NCI-H1436 treated with DMSO at 0.1 percent for 48 hours (cell line): ENCODE results near the gene ACTN3.
"Not testable (repeated sequence)": the region's sequence is repeated elsewhere in the genome, so short reads cannot be mapped to it uniquely, and the experiment has no call there.

Source experiments
- DNase-seq: peaks from one replicate; lab custom pipeline; 2025; lab: John Stamatoyannopoulos, UW

ACTN3 gene

DNA sequence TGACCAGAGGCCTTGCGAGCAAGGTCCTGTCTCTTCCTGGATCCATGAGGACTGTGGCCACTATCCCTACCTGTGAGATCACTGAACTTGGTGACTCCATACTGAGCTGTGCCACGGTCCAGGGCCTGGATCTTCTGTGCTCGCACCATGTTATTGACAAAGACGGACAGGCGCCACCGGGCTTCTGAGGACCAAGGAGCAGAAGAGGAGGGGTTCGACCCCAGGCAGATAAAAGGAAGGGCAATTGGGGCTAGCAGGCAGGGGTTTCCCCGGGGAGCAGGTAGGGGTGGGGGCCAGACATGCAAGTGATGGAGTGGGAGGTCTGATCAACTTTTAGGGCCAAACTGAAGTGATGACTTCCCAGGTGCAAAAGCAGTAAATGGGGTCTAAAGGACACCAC is 19.5 kb downstream of the ACTN3 start:
- DNase-seq = no peak

DNA sequence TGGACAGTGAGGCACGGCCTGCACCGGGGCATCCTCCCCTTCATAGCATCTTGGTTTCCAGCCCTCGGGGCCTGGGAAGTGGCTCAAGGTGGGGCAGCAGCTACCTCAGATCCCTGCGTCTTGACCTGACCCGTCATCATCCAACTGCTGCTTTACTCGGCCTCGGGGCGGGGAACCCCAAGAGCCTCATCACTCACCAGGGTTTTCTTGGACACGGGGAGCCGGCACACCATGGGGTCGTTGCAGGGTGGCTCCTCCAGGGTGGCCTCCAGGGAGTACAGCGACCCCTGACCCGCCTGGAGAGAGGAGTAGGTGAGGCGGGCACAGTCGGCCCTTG is 21.1 kb downstream of the ACTN3 start:
- no peak for DNase-seq

DNA sequence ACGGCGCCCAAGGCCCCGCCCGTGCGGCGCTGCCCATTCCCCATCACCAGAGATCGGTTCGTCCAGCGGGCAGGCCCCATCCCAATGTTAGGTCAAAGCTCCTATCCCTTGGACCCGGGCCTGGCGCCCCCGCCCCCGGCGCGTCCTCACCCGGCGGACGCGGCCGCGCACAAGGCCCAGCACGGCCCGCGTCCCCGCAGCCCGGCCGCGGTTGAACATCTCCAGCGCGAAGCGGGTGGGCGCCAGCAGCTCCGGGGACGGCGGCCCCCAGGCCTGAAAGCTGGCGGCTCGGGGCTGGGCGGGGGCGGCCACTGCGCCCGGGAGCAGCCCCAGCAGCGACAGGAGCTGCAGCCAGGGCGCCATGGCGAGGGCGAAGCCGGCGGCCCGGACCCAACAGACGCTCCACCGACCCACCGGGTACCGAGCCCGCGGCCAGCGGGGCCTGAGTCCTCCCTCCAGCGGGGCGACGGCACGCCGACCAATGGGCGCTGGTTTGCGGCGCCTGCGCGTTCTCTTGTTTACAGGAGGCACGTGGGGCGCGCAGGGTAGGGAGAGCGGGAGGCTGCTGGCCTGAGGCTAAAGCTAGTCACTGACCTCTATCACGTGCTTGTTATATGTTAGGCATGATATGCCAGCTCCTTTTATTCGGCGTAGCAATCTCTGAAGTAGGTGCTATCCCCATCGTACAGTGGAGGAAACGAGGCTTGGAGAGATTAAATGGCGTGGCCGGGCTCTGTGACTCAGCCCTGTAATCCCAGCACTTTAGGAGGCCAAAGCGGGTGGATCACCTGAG is 21.6 kb downstream of the ACTN3 start, which contains the start of gene CTSF:
Gene CTSF (minus strand): TSS at position 483 of the 793 bp plus-strand sequence. CDS start 120 bp downstream, at position 363.
- no peak for DNase-seq

DNA sequence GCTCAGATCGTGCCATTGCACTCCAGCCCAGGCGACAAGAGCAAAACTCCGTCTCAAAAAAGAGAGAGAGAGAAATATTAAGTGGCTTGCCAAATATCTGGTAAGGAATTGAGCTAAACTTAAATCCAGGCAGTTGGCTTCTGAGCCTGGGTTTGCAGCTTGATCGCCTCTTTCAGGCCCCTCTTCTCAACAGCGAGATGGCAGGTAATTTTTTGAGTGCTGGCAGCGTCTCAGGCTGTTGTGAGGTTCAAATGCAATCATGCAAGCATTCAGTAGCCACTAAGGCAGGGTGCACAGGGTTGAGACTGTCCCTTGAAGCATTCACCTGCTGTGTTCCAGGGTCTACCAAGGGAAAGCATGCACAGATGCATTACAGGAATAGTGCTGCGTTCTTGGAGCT is 22.4 kb downstream of the ACTN3 start:
- no peak for DNase-seq

DNA sequence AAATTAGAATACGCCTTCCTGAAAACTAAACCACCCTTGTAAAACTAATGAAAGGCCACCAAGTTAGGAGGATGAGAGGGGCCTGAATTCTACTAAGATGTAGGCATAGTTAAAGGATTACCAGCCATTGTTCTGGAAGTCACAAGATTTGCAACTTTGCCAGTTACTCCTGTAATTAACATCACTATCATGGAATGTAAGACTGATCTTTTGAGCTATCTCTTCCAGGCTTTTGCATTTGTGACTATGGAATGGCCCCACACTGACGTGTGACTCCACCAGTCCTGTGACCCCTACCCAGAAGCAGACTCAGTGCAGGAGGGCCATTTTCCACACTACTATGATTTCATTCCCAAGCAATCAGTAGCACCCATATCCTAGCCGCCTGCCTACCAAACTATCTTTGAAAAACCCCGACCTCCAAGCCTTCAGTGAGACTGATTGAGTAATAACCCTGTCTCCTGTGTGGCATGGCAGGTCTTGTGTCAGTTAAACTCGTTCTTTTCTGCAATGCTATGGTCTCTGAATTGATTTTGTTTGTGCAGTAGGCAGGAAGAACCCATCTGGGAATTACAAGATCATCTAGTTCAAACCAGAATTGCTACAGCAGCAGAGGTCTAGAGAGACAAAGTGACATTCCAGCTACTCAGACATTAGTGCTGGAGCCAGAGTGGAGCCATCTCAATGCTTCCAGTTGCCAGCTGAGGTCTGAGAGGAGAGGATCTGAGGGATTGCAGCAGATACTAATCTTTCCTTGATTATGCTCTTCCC is 23.6 kb downstream of the ACTN3 start:
- no peak for DNase-seq

DNA sequence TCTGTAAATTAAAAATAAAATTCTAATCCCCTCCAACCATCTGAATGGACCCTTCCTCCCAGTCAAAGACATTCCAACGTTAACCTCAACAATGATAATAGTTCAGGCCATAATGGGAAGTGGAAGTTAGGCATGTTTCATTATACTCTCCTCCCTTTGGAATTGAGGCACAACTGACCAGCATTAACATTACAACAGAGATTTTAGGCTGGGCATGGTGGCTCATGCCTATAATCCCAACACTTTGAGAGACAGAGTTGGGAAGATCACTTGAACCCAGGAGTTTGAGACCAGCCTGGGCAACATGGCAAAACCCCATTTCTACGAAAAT is 24.1 kb downstream of the ACTN3 start:
- no peak for DNase-seq

DNA sequence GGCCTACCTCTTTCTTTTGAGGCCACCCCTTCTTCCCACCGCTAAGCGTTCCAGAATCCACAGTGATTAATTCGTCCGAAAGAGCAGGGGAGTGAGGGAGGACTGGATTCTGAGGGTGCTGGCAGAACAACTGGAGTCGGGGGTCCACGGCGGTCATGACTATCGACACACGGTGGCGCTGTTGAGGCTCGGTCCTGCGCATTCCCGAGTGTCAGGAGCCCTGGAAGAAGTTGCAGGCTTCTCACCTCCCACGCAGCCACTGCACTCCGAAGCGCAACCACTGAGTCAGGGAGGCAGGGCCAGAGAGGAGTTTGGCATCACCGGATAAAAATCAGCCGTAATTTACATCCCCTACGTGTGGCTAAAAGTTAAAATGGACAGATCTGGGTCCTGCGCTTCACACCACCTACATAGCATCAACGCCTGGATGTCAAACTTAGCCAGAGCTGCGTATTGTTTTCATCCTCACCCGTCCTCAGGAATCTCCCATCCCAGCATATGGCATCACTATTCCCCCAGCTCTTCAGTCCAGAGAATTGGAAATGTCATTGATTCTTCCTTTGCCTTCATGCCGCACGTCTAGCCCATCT is 32.4 kb downstream of the ACTN3 start:
- no peak for DNase-seq

DNA sequence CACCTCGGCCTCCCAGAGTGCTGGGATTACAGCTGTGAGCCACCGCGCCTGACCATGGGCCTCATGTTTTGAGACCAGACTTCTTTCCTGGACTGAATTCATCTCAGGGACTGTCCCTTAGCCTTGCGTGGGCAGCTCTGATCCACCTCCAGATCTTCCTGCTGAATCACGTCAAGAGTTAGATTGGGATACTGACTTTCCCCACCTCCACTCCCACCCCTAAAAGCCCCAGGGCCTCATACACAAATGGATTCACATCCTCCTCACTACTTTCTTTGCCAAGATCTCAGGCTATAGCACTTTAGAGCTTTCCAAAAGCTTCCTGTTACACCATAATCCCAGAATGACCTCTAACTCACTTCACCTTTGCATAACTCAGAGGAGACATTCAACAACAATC is 34.1 kb downstream of the ACTN3 start:
- no peak for DNase-seq

DNA sequence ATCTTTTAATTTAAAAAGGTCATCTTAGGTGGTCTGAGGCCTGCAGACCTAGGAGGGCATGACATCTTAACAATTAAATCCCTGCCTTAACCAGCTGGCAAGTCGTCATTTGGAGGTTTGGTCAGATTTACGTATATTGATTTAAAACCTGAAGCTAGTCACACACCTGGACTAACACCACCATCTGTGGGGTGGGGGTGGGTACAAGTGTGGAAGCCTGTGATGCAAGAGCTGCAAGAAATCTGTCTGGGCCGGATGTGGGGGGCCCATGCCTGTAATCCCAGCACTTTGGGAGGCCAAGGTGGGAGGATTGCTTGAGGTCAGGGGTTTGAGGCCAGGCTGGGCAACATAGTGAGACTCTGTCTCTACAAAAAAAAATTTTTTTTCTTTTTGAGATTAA is 34.6 kb downstream of the ACTN3 start:
- no peak for DNase-seq

DNA sequence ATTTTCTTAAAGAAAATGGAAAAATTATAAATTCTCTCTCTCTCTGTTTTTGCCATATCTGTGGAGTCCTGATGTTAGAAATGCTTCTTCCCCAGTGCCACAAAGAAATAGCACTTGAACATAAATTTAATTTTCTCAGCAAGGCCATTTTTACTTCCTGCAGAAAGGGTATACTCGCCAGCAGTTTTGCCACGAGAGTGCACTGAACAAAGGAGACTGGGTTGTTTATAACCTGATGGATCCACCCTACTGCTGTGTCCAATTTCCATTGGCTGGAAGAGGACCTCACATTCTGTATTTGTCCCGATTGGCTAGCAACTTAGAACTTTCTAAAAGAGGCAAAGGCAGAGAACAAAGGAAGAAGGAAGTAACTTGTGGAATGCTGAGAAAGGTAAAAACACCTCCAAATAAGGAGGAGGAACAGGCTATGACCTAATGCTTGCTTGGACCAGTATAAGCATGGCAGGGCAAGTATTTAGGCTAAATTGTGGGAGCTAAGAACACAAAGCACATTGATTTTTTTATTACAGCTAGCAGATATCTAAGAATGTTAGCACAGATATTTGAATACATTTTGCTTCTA is 36.0 kb downstream of the ACTN3 start:
- DNase-seq = not testable (repeated sequence)

DNA sequence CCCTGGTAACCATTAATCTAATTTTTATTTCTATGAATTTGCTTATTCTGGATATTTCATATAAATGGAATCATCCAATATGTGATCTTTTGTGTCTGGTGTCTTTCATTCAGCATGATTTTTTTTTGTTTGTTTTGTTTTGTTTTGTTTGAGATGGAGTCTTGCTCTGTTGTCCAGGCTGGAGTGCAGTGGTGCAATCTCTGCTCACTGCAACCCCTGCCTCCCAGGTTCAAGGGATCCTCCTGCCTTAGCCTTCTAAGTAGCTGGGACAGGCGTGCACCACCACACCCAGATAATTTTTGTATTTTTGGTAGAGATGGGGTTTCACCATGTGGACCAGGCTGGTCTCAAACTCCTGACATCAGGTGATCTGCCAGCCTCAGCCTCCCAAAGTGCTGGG is 38.7 kb downstream of the ACTN3 start:
- DNase-seq = not testable (repeated sequence)

DNA sequence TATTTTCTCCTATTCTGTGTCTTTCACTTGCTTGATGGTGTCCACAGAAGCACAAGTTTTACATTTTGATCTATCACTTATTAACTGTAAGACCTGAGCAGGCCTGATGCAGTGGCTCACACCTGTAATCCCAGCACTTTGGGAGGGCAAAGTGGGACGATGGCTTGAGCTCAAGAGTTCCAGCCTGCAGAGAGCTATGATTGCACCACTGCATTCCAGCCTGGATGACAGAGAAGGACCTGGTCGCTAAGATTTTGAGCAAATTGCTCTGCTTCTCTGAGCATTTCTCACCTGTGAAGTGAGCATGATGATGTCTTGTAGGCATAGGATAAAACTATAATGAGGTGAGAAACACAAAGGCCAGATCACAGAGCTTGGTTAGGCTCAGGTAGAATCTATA is 39.4 kb downstream of the ACTN3 start:
- no peak for DNase-seq

DNA sequence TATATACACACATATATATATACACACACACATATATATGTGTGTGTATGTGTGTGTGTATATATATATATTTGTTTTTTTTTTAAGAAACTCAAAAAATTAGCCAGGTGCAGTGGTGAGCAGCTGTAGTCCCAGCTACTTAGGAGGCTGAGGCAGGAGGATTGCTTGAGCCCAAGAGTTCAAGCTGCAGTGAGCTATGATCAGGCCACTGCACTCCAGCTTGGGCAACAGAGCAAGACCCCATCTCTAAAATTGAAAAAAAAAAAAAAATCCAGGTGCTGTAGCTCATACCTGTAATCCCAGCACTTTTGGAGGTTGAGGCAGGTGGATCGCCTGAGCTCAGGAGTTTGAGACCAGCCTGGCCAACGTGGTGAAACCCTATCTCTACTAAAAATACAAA is 42.6 kb downstream of the ACTN3 start:
- not testable (repeated sequence) for DNase-seq

DNA sequence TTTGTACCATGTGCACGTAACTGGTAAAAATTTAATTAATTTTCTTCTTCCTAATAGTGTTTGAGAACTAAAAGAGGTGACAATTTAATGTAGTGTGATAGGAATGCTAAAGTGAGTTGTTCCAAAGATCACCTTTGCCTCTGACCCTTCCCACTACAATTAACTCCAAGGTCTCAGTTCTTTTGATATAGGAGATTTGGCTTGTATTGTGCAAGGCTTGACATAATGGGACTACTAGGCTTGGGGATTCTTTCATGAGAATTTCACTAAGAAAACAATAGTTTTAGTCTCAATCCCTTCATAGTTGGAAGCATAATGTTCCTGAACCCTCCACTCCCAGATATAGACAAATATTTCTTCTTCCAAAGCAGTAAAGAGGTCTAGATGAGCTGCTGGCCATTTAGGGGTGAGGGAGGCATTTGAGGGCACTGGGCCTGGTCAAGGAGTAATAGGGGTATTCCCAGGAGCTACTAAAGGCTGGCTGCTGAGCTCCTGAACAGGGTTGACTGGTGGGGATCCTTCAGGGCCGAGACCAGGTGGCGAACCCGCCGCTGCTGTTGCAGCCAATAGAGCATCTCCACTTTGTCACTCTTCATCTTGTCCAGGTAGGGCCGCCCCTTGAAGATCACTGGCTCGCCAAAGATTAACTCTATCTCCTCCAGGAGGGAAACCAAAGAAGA is 43.4 kb downstream of the ACTN3 start:
- DNase-seq = no peak

DNA sequence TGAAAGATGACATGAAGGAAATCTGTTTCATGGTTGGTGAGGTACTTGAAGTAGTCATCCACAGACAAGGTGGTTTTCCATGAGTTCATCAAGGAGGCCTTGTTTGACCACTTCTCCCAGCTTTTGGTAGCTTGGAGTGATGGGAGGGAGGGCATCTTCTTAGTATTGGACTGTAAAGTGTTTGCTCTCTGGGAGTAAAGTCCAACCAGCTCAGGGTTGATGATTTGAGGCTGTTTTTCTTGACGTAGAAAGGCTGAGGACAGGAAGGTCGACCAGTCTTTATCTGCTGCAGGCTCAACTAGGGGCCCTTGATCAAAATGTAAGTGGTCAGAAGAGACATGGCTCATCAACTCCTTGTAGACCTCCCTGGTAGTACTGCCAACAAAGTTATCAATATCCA is 44.5 kb downstream of the ACTN3 start:
- no peak for DNase-seq

DNA sequence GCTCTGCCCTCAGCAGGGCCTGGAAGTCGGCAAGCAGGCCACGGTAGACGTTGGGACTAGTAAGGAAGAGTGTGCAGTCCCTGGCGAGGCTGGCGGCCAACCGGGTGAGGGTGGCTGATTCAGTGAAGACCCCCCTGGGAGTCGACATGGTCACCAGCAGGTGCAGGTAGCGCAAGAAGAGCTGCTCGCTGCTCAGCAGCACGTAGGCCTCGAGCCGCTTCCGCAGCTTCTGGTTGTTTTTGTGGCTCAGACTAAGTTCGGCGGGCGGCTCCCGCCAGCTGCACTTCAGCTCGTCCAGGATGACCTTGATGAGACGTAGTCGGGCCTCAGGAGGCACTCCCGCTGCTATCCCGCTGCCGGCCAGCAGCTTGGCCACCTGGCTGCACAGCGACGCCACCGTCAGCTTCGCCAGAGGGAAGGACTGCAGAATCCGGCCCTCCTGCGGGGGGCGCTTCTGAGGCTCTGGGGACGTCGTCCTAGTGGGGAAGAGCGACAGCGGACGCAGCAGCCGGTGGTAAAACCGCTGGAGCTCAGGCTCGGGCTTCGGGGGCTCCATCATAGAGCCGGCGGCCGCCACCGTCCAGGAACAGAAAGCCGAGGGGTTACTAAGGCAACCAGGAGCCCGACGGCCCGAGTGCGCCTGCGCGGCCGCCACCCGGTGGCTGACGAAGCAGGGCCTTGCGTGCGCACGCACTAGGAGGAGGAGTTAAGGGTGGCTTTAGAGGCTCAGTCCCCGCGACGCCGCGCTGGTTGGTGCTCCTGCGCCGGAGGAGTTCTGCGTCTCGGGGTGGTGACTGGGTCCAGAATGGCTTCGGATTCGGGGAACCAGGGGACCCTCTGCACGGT is 46.0 kb downstream of the ACTN3 start, which contains the start of the genes CCDC87 and CCS:
Gene CCDC87 (minus strand): TSS at position 607 of the 846 bp plus-strand sequence. CDS start 48 bp downstream, at position 559.
Gene CCS (plus strand): TSS at position 729 of the 846 bp plus-strand sequence. CDS start 77 bp downstream, at position 806.
- peak; percentile 80 for DNase-seq

DNA sequence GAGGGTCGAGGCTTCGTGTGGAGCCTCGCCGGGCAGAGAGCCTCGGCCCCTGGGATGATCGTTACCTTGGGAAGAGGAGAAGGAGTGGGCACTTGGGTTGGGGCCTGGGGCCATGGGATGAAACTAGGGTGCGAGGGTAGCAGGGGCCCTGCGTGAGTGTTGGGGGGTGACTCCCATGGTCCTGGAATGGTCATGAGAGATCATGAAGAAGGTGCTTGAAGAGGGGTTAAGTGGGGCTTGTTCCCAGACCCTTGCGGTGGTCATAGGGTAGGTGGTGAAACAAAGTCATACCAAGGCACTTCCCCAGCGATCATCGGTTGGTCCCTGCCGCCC is 46.6 kb downstream of the ACTN3 start:
- DNase-seq = no peak

DNA sequence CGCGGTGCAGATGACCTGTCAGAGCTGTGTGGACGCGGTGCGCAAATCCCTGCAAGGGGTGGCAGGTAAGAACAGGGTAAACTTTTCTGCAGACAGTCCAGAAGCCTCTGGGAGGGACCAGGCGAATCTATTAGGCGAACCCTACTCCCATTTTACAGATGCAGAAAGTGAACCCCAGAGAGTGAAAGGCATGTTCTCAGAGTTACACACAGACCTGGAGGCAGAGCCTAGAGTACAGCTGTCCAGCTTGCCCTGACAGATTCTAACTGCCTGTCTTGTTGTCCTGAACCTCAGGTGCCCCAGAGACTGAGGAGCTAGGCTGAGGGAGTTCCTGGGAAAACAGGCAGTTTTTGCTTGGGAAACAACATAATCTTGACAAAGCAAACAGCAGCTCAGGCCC is 46.9 kb downstream of the ACTN3 start:
- no peak for DNase-seq

DNA sequence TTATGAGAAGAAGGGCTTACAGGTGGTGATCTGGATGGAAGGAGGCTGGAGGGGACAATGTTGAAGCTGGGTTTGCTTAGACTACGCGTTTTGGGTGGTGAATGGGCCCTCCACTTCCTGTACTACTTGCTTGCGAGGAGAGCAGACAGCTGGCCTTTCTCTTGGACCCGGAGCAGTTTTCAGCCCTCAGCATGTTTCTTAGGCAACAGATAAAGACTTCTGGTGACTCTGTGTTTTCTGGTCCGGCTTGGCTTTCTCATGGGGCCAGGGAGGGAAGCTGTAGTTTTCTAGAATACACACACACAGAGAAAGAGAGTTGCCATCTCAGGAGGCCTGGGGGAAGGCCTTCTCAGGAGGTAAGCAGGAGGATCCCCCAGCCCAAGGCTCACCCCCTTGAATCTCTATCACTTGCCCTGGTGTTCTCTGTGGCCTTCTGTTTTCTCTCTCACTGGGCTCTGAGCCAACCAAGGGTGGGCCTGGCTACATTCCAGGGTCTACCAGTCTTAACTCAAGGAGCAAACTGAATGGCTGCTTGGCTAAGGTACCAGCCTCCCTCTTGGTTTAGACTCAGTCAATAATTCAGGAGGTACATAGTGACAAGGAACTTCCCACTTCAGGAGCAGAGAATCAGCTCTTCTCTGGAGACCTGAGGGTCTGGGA is 48.7 kb downstream of the ACTN3 start:
- no peak for DNase-seq

DNA sequence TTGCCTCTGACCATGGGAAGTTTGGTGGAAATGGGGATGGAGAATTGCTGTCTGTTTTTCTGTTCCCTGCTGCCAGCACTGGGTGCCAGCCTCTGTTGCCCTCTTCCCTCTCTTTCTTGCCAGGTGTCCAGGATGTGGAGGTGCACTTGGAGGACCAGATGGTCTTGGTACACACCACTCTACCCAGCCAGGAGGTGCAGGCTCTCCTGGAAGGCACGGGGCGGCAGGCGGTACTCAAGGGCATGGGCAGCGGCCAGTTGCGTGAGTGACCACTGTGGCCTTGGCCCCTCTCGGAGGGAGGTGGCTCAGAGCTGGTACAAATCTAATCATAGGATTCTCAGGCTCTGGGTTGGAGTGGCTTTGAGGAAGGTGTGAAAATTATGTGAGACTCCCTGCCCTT is 52.3 kb downstream of the ACTN3 start:
- DNase-seq = no peak

DNA sequence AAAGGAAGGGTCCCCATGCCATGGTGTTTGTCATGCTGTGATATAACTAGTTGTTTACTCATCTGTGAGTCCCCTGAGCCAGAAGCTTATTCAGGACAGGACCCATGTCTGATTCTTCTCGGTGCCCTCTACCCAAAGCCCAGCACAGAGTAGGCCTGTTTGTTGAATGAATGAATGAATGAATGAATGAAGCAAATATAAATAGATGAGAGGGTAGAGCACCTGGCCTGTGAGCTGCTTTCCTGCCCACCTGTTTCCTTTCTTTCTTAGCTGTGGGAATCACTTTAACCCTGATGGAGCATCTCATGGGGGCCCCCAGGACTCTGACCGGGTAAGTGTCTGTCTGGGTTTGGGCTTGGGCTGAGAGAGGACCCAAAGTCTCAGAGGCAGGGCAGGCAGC is 53.5 kb downstream of the ACTN3 start:
- no peak for DNase-seq
